ENCODE data around the gene GLCCI1.
A peak's percentile ranks its signal among the peaks of the same experiment; 100 is the strongest.

GLCCI1 gene

DNA sequence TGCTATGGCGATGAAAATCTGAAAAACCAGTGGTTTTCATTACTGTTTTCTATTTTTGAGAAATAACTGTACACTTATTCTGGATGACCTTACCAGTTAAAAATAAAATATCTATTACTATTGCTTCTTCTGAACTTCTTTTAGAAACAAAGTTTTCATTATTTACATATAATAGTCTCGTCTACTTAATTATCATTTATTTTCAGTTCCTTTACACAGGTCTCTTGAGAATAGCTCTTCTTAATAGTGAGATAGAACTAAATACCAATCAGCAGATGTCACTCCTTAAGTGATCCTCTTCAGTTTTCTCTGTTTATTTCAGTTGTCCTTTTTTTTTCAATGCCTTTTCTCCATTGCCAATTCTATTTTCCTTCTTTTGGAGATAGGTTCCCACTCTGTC, 4.3 kb upstream of the GLCCI1 start:
- DNase-seq = no peak

DNA sequence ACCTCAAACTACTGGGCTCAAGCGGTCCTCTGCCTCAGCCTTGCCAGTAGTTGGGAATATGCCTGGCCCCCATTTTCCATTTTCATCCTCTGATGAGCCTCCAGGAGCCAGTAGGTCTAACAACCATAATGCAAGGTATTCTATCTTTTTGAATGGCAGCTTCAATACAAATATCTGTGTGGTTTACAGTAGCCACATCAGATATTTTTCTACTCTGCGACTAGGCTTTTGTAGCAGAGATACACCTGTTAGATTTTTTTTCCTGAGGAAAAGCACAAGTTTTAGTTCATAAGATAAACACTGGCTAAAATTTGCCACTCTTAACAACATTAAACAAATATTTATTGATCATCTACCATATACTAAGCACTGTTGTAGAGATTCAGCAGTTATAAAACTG, 3.9 kb upstream of the GLCCI1 start:
- no peak for DNase-seq

DNA sequence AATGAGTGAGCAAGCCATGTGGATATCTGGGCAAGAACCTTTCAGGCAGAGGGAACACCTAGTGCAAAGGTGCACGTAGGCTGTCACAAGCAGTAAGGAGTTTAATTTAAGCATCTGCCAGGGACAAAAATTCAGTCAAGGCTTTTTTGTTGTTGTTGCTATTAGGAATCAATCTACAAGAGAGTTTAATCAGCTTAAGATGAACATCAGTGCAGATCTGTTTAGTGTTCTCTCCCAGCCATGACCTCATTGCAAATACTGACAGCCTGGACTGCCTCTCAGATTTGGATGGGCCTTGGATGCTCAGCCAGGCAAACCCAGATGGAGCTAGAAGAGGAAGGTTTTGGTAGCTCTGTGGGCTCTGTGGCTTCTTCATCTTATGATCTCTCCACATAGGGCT, 3.3 kb upstream of the GLCCI1 start:
- no peak for DNase-seq

DNA sequence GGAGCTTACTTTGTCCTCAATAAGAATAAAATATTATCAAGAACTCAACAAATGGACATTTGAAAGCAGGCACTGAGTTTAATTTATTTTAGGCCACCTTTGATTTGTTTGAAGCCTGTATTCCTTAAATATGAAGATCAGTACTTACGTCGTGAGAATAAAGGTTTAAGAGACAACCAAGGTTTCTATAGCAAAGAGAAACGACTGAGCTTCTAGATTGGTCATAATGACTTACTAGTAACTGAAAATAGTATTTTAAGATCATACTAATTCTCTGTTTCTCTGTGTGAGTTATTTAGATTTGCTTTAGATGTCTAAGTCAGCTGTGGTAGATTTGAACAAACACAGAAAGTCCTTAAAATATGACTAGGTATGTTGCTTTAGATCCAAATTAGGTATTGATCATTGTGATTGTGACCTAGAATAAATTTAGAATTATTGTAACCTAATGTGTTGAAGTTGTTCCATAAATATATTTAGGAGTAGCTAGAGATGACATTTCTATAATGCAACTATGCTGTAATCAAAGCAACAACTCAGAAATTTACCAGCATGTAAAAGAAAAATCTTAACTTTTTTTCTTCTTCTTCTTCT, 2.4 kb upstream of the GLCCI1 start:
- DNase-seq = no peak

DNA sequence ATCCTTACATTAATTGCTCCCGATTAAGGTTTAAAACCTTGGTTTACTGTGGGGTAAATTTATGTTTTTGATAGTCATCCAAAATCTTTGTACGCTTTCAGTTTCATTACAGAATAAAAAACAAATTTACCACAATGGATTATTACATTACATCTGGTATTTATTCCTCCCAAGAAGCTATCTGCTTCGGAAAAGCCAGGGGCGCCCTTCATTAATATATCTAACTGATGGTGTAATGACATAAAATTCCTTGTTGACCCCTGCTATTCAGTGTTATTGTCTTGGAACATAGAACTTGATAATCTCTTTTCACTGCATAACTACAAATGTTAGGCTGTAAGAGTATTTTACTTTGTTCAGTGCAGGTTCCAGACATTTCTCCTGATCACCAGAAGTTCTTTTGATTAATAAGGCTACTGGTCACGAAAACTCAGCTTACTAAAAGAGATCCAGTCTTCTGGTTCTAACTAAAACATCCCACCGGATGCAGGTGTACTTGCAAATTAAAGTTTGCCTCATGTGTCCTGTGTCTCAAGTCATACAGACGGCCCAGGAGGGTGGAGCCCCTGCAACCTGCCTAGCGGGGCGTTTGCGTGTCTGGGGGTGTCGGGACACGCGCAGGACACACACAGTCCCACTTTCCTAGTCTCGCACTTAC, 581 bp upstream of the GLCCI1 start:
- no peak for DNase-seq

DNA sequence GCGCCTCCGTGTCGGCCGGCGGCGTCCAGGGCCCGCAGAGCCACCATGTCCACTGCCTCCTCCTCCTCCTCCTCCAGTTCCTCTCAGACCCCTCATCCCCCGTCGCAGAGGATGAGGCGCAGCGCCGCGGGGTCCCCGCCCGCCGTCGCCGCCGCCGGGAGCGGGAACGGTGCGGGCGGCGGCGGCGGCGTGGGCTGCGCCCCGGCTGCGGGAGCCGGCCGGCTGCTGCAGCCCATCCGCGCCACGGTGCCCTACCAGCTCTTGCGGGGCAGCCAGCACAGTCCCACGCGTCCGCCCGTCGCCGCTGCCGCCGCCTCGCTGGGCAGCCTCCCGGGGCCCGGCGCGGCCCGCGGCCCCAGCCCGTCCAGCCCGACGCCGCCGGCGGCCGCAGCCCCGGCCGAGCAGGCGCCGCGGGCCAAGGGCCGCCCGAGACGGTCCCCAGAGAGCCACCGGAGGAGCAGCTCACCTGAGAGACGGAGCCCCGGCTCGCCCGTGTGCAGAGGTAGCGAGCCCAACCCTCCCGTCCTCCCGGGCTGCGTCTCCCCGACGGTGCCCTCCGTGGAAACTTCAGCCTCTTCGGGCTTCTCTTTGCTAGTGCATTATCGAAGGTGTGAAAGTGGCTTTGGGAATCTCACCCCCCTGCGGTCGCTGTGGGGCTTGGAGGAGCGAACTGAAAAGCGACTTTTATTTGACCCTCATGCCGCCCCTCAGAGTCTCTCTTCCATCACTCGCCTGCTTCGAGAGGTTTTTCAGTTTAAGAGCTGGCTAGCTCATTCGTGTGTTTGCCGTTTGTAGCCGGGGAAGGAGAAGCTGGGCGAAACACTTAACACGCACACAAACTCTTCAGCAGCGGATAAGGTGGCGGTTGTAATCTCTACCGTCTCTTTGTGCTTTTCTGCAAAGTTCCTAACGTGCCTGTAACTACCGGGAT, 975 bp downstream of the GLCCI1 start:
- DNase-seq = peak; percentile 46

DNA sequence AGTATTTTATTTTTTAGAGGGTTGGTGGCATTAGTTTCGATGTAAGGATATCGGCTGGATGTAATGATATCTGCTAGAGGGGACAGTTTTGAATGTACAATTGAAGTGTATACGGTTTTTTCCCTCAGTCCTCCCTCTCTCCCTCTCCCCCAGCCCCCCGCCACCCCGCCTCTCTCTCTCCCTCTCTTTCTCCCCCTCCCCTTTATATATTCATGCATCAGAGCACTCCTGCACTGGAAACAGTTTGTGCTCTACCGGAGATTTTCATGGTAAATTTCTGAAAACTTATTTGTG, 1.6 kb downstream of the GLCCI1 start:
- DNase-seq = peak; percentile 7

DNA sequence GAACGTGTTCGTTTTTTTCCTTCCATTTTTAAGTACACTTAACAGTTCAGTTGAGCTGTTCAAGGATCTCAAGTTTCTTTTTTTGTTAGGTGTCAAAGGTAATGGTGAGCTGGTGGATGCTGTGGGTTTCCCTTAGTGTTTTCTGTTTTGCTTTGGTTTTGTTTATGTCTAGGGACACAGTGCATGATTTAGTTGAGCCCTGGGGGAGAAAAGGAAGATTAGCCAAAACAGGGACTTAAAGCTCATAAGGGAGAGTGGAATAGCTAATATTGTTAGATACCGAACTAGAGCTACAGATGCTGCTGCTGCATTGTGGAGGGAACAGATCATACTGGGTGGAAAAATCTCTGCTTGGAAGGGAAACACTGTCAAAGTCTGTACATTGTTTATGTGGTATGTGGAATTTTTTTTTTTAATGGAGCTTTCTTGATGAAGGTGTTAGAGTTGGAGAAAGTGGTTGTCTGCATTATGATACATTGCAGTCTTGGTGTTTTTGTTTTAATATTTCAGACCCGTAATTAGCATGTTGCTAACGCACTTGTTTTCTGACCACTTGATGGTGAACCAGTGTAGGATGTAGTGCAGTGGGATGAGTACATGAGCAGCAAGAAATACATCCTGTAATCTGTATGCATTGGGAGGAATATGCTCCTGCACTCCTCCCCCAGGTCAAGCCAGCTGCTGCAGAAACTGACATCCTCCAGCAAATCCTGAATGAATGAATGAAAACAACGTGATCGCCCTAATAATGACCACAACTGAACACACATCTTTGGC, 2.1 kb downstream of the GLCCI1 start:
- DNase-seq = no peak

DNA sequence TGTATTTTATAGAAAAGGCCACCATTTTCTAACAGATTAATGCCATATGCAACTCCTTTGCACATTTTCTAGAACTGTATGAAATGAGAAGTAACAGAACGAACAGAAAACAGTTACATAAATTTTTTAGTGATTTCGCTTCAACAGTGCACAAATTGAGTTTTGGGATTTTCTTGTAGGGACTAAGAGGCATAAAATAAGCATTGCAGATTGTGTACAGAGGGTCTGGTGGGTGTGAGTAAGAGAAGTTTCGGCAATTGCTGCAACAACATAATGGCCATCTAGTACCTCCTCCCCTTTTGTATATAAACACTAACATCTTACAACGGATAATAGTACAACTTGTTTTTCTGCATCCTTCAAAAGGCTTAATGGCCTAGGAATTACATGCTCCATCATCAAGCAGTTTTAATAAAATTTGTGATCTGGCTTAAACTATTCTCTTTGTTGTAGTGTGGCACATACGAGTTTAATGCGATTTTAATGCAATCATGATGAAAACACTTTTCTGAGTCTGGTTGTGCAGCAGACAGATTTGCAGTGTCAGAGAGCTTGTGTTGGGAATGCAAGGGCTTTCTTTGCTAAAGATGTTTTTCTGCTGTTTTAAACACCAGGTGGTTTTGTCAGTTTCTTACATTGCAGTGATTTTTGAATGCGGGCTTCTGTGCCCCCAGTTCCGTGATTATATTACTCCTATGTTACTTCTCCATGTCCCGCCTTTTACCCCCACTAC, 2.9 kb downstream of the GLCCI1 start:
- DNase-seq = no peak

DNA sequence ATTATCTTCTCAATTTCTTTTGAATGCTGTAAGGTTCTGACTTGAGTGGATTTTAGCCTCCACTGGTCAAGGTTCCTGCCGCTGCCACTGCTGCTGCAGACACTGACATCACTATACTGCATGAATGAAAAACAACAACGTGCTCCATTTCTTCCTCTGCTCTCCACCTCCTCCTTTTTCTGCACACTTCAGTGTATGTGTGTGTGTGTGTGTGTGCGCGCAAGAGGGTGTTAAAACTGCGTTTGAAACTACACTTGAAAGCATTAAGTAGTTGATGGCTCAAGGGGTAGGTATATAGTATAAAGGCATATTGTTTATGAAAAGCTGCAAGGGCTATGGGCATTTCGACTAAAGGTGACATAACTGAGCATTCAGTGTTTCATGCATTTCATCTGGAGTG, 3.5 kb downstream of the GLCCI1 start:
- DNase-seq = peak; percentile 15

DNA sequence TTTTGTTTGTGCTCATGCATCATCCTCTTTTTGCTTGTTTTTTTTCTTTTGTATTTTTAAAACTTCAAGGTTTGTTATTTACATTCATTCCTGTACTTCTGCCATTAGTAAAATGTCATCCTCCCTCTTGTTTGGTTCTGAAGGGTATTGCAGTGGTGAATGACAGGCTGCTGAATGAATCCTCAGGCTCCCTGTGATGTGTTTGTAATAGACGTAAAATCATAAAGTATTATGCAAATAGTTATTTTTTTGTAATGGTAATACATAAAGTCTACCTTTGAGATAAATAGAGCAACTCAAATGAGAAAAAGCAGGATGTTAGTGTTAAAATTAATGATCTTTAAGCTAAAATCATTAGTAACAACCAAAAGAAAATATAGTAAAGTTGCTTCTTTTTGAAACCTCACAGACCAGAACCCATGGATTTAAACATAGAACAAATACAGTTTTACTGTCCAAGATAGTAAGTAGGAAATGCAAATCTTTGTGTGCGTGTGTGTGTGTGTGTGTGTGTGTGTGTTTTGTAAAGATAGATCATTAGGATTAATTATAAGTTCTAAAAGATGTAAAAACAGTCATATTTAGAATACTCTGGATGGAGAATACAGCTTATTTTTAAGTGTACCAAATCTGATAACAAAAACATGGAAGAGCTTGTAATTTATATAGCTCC, 4.5 kb downstream of the GLCCI1 start:
- DNase-seq = no peak

DNA sequence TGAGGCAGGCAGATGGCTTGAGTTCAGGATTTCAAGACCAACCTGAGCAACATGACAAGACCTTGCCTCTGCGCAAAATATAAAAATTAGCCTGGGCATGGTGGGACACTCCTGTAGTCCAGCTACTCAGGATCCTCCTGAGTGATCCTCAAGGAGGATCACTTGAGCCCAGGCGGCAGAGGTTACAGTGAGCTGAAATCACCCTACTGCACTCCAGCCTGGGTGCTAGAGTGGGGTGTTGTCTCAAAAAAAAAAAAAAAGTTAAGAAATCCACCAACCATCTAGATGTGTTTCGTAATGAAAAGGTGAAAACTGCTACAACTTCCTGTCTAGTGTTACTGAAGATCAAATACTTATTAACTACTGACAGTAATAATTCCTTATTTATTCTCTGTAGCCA, 8.1 kb downstream of the GLCCI1 start:
- DNase-seq = no peak

DNA sequence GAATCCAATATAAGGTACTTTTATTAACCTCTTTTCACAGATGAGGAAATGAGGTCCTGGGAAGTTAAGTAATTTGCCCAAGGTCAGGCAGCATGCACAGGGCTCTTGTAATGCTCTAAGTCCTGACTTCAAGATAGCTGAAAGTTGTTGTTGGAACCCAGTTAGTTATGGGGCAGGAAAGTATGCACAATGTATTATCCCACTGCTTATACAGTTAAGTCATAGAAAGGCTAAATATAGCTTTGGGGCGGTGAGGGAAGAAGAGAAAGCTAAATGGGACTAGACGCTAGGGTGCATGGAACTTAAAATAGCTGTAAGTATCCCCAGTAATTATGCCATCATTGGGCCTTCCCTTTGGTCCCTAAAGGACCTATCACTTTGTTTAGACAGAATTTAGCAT, 9.2 kb downstream of the GLCCI1 start:
- no peak for DNase-seq

DNA sequence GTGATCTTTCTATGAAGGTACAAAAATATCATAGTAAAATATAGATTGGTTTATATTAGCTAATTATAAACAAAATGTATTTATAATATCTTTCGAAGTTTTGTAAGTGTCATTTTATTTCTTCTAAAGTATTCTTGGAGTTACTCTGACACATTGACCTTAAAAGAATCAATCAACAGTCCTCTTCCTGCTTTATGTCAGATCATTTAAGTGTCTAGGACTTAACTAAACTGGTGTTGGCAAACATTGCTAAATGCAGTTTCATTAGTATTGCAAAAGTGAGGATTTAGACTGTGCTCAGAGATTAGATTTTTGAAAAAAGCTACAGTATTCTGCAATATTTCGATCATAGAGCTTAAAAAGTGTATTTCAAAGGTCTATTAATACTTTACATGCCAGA, 10.3 kb downstream of the GLCCI1 start:
- DNase-seq = no peak

DNA sequence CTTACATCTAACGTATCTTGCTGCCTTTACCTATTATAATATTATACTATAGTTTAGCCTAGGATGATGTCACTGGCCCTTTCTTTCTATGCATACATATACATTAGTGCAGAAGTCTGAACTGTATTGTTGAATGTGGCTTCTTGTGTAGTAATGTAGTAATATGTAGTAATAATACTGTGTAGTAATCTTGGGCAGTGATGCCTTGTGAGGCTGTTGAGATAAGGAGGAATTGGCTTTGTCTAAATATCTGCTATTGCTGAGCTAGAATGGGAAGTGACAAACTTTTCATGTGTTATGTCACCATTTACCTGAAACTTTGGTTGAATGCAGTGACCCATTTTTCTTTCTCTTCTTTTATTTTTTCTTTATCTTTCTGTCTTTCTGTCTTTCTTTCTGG, 11.0 kb downstream of the GLCCI1 start:
- DNase-seq = no peak

DNA sequence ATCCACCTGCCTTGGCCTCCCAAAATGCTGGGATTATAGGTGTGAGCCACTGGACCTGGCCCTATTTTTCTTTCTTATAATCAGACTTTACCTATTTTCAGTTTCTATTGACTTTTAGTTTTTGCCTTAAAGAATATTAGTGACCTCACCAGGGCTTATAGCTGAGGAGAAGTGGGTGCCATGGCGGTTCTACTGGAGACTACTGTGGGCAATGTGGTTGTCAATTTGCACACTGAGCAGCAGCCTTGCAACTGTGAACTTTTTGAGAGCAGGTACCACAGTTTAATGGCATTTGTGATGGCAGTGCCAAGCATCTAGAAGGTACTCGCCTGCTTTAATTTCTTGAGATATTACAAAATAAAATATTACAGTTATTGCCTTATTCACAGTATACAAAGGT, 11.5 kb downstream of the GLCCI1 start:
- no peak for DNase-seq

DNA sequence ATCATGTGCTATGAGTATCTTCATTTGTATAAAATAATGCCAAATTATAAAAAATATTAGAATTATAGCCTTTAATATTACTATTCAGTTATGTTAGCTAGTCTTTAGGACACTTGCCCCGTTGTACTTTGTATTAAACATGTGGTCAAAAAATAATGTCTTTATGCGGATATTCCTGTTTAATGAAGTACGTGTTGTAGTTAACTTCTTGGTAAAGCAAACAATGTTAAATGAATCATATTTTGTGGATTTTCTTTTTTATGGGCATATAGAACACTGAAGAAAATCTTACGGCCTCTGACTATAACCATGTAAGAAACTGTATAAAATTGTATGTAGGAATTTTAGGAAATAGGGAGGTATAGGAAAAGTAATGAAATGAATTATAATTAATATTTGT, 14.3 kb downstream of the GLCCI1 start:
- DNase-seq = no peak

DNA sequence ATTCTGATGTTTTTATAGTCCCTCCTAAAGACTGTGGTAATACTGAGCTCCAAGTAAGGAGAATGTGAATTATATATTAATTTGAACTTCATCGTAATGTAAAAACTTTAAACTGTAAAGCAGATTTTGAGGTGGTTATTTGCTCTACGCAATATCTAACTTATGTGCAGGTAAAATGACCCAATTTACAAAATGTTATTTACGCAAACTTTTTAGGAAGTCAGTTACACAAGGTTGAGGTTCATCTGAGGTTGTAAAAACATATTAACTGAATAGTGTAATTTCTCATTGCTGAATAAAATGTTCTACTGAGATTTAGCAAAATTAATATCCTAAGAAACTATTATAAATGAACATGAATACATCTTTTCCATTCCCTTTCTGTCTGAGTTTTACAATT, 15.8 kb downstream of the GLCCI1 start:
- no peak for DNase-seq

DNA sequence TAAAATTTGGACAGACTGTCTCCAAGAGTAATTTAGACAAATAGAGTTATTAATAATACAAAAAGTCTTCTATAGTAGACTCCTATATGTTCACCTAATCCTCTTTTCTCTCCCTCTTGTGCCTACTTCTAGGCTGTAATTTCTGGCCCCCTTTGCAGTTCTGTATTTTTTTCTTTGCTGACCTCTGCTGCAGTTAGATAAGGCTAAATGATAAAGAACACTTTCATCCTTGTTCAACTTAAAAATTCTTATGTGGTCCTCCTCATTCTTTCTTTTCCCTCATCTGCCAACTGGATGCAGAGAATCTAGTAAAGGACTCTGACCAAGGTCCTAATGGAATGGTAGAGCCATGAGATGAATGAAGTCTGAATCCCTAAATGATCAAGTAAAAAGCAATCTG, 20.1 kb downstream of the GLCCI1 start:
- DNase-seq = no peak

DNA sequence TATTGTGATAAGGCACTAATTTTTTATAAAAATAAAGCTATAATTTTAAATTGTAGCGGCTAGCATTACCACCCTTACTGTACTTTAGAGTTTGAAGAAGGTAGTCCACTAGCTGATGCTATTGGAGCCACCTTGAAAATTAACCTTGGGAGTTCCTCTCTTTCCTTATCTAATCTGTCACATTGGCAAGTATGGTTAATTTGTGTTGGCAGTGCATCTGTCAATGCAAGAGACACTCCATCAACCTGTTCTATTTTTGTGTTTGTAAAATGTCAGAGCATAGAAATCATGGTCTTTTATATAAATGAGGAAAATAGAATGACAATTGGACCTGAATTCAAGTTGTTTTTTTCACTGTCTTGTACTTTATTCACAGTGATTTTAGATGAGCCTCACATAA, 20.5 kb downstream of the GLCCI1 start:
- no peak for DNase-seq

DNA sequence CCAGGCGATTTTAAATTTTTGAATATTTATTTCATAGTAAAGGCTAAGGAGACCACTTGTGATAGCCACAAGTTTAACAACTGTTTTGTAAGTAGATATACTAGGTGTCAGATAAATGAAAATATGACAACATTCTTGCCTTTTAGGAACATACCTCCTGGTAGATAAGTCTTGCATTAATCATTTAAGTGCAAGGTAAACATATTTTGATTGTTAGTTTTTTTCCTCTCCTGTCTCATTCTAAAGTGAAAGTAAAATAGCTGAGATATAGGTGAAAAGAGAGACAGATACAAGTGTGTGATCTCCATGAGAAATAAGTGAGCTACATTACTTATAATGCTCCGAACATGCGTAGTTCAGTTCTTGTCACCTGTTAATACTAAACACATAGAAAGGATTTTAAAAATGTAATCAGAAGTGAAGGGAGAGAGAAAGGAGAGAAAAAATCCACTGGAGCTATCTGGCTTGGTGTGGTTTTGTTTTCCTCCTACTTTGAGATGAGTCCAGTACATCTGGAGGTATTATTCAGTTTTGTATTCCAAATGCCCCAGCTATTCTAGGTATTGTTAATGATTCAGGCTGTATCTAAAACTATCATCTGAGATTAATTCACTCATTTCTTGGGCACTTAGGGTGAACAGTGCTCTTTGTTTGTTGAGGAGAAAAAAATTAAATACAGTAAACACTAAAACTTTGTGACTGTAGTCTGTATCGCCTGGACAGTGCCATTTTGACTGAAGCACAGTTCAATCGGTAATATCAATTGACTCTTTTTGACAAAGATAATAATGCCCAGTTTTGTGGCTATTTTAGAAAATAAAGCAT, 21.2 kb downstream of the GLCCI1 start:
- no peak for DNase-seq

DNA sequence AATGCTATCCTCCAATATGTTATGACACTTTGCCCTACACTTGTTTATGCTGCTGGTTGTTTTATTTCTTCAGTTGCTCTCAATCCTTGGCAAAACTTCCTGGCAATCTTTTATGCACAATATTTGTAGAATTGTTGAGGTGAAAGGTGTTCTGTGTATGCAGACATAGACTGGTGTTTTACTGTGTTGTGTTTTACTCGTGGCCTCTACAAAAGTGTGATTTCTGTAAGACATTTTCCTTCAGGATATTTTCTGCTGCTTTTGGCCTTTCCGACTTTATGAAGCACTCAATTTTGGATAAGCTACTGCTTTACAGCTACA, 21.8 kb downstream of the GLCCI1 start:
- no peak for DNase-seq

Data from activated CD4-positive, alpha-beta T cell treated with anti-CD3 and anti-CD28 coated beads, Interleukin-2, amount 50 U/mL, for 1 hour (primary cell).